ENCODE results near the gene CIPC. TPM values are rescaled to one million over a fixed set of nuclear protein-coding genes. Genes with fewer than 3 reads are reported as not detected.

CIPC gene
- total RNA-seq, 1 experiment from 2014 or later = 13.6 TPM

DNA sequence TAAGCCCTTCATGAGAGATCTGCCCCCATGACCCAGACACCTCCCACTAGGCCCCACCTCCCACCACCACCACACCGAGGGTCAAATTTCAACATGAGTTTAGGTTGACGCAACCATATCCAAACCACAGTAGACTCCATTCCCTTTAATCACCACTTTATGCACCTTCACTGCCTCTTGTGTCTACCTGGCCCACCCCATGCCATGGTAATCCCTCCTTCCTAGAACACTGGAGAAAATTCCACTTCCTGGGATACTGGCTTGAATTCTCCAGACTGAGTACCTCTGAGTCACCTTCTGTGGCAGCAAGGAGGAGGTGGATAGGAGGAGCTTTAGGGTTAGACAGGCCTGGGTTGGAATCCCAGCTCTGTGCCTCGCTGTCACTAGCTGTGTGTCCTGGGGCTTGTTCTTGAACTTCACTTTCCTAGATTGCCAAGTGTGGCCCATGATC, 26.1 kb upstream of the CIPC start:
- DNase-seq (ENCODE audit: low spot score) = peak; percentile 28

DNA sequence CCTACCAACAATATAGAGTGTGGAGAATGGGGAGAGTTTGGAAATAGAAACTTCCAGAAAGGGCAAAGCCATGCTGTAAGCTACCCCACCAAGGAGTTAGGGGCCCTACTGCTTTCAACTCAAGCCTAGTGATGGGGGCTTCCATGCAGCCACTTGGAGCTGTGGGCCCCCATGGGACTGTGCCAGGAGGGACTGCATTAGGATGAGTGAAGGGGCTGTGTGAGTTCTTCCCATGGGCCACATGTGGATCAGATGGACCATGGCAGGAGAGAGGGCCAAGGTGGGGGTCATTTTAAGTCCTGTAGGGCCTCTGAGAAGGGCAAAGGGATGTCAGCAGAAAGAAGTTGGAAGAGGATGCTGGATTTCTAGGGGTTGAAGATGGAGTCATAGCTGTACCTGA, 23.1 kb upstream of the CIPC start:
- no peak for DNase-seq (ENCODE audit: low spot score)

DNA sequence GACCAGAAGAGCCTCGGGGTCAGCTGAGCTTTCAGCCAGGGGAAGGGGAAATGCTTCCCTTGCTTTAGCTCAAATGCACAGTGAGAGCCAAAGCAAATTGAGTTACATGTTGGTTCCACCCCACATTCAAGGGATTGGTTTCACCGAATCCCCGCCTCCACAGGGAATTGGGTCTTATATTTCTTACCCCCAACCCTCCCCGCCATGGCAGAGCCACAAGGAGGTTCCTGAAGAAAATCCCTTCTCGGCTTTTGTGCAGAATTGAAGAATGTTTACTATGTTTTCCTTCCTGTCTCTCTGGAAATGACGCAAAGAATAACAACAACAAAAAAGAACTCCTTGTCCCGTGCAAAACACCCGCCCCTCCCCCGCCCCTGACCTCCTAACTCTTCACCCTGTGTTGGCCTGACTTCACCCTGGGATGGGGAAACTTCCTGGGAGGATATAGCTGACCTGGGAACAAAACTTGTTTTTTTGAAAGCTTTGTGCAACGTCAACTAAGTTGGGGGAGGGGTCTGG, 21.9 kb upstream of the CIPC start:
- no peak for DNase-seq (ENCODE audit: low spot score)

GRCh38 chr14:77077040-77077439, 21.0 kb upstream of the CIPC start:
- no peak for DNase-seq (ENCODE audit: low spot score)

- no peak for DNase-seq (ENCODE audit: low spot score)
Observed at GRCh38 chr14:77082356-77082755, 15.7 kb upstream of the CIPC start.

DNA sequence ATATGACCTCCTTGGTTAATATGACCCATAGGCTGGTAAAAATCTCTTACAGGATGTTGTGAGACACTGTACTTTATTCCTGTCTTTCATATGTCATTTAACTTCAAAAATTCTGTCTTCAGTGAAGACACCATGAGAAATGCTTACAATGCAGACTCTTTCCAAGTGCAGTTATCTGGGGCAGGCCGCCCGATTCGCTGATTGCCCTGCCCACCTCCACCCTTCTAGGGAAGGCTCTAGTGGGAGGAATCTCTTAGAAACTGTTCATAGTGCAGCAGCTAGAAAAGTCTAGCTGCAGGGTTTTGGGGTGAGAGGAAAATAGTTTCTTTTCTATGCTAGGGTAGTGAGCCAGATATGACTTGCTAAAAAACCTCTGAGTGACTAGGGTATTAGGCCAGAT, 15.0 kb upstream of the CIPC start:
- no peak for DNase-seq (ENCODE audit: low spot score)

- no peak for DNase-seq (ENCODE audit: low spot score)
Observed at GRCh38 chr14:77084985-77085384, 13.1 kb upstream of the CIPC start.

- DNase-seq (ENCODE audit: low spot score) = no peak
Observed at GRCh38 chr14:77085538-77085937, 12.5 kb upstream of the CIPC start.

DNA sequence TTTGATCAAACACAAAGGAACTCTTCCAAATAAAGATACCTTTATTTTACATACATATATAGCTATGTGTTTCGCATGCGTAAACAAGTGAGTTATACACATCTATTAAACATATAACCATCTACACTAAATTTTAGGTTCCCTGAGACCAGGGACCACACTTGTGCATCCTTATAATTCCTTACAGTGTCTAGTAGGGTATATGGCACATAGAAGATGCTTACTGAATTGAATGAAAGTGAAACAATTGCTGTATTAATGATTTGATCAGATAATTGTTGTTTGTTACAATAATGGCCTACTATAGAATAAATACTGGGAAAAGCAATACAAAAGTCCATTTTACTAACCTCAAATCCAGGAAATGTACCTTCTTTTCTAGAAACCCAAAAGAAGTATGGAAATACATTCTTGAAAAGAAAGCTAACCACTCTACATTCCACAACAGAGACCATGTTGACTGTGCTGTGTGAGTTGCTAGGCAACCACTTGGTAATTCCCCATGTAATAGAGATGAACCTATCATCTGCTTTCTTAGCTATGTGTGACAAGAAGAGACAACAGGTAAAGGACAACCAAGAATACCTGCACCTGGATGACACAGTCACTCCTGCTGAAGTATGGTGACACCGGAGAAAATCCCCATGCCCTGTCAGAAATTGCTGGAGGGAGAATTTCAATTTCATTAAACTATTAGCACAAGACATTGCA, 11.9 kb upstream of the CIPC start:
- no peak for DNase-seq (ENCODE audit: low spot score)

- DNase-seq (ENCODE audit: low spot score) = no peak
Observed at GRCh38 chr14:77086951-77087350, 11.1 kb upstream of the CIPC start.

GRCh38 chr14:77087631-77088030, 10.4 kb upstream of the CIPC start:
- DNase-seq (ENCODE audit: low spot score) = no peak

GRCh38 chr14:77088219-77088618, 9.8 kb upstream of the CIPC start:
- no peak for DNase-seq (ENCODE audit: low spot score)

DNA sequence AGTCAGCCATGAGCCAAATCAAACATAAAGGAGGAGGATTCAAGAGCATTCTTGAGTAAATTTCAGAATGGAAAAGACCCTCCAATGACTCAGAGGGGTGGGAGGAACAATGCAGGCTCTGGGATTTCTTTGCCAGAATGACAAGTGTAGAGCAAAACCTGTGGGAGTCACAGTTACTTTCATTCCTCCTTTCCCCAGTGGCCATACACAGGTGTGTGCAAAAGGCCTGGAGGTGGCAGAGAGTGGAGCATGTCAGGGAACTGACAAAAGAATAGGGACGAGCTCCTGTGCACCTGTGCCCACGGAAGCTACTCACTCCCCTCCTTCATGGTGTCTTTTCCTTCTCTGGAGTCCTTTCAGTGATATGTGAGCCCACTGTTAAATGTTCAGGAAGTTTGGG, 9.4 kb upstream of the CIPC start:
- no peak for DNase-seq (ENCODE audit: low spot score)

- DNase-seq (ENCODE audit: low spot score) = no peak
Observed at GRCh38 chr14:77091518-77091917, 6.5 kb upstream of the CIPC start.

DNA sequence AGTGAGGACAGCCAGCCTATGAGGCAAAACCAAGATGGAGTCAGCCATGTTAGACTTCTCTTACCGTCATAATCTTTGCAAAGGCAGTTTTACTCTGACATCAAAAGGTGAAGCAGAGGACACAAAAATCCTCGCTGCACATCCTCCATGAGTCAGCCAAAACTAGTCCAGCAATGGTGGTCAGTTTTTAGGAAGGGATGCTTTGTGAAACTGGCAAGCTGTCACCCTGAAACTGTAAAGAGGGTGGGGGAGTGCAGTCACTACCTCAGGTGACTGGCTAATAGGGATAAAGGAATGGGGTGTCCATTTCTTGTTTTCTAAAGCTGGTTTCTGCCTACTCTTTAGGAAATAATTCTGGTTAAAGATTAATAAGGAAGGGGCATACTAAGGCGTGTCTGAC, 5.4 kb upstream of the CIPC start:
- no peak for DNase-seq (ENCODE audit: low spot score)

- DNase-seq (ENCODE audit: low spot score) = peak; percentile 73
Observed at GRCh38 chr14:77094672-77095284, 3.3 kb upstream of the CIPC start.

DNA sequence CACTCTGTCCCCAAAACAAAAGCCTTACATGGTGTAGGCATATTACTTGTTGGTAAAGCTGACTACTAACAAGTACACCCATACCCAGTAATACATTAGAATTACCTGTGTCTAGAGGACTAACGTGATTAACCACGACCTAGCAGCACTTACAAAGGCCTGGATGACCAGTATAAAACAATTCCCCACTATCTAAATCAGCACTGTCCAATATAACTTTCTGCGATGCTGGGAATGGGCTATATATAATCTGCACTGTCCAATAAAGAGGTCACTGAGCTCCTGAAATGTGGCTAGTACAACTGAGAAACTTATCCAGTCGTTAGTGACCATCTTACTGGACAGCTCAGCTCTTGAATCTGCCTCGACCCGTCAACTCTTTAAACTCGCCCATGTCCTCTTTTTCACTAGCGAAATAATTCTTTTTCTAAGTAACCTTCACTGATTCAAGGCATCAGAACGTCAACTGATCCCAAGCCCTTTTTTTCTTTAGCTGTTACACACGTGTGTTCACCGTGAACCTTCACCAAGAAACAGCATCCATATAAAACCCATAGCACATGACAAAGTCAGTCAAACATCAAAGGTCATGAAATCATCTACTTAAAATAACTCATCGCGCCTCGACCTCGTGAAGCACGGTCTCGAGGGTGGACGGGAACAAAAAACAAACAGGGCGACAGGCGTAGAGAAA, 905 bp upstream of the CIPC start:
- DNase-seq (ENCODE audit: low spot score) = no peak

DNA sequence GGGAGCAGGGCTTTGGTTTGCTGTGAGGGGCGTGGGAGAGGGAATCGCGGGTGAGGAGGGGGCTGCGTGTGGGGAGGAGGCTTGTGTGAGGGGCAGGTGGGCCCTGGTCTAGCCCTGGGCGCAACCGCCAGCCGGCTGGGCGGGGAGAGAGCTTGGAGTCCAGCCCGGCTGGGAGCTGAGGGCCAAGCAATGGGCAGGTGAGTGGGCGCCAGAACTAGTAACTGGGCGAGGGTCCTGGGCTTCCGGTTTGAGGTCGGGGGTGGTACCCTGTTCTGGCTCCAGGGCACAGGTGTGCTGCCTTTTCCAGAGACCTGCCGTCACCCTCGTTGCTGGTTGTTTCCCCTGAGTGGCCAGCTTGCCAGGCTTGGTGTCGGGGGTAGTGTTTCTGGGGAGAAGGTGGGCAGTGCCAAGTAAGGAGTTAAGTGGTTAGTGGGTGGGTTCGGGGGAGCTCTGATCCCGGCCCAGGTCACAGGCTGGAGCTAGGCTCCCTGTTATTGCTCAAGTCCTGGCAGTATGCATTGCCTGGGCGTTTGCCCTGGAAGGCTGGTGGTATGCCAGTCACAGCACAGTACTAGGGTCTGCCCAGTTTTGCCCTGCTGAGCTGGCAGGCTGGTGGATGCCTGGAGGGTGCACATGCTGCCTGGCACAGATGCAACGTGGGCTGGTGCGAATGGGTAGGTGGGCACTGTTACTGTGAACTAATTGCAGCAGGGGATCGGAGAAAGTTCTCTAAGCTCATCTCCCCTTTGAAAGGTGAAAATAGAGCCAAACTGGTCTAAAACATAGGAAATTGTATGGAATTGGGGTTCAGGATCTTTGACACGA, 683 bp downstream of the CIPC start:
- peak; percentile 12 for DNase-seq (ENCODE audit: low spot score)

- DNase-seq (ENCODE audit: low spot score) = peak; percentile 74
Observed at GRCh38 chr14:77099425-77100167, 1.5 kb downstream of the CIPC start.

DNA sequence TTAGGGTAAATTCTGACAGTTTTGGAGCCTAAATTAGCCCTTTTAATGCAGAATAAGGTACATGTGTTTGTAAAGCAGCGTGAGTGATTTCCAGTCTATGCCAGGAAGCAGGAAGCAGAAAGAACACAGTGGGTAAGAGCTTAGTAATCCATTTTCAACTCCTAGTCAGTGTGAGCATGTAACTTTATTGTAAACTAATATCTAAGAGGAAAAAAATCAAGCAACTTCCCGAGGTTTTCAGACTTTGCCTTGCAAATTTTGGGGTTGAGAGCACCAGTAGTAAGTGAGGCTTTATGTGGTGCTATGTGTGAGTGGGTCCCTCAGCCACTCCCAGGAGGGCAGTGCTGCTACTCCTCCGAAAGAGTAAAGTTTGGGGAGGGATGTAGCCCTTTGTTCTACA, 2.9 kb downstream of the CIPC start:
- DNase-seq (ENCODE audit: low spot score) = no peak

- no peak for DNase-seq (ENCODE audit: low spot score)
Observed at GRCh38 chr14:77102154-77102553, 4.1 kb downstream of the CIPC start.
